OCI-LY3 (cell line): Measurements from ENCODE around the gene NUMA1.

ENCODE experiments used
- H2AFZ ChIP-seq: fragments of 200-600, 300-600 bp; shearing (Covaris generic); 2 replicates; pipeline ENCODE4 v1.6.0; 2014; ENCODE audit warnings: antibody characterized with exemption, low read depth, low read length
- H3K27ac ChIP-seq: fragments of 200-600, 300-600 bp; sonication (generic); 2 replicates; pipeline ENCODE4 v1.5.1; 2014; ENCODE audit warnings: mild to moderate bottlenecking, low read length, moderate library complexity, mixed read lengths
- H3K27me3 ChIP-seq: fragments of 200-600, 300-600 bp; sonication (generic); 2 replicates; pipeline ENCODE4 v1.6.1; 2014; ENCODE audit warnings: low read depth, low read length, mixed read lengths
- H3K36me3 ChIP-seq: fragments of 200-600, 300-600 bp; sonication (generic); replicated peaks from 2 replicates; pipeline ENCODE3; 2014; ENCODE audit warnings: low read depth, low read length, mixed read lengths
- H3K4me1 ChIP-seq: fragments of 300-600, 200-600 bp; sonication (generic); 2 replicates; pipeline ENCODE4 v1.6.1; 2014; ENCODE audit warnings: low read length, mixed read lengths
- H3K4me2 ChIP-seq: fragments of 200-600, 300-600 bp; sonication (generic); 2 replicates; pipeline ENCODE4 v1.6.1; 2014; ENCODE audit warnings: low read length, mixed read lengths
- H3K4me3 ChIP-seq: fragments of 300-600, 200-600 bp; sonication (generic); 2 replicates; pipeline ENCODE4 v1.5.1; 2014; ENCODE audit warnings: antibody characterized with exemption, mild to moderate bottlenecking, low read length, moderate library complexity
- H3K79me2 ChIP-seq: fragments of 300-600, 200-600 bp; shearing (Covaris generic); 2 replicates; pipeline ENCODE4 v1.6.1; 2014; ENCODE audit warnings: mild to moderate bottlenecking, low read length, mixed read lengths
- H3K9ac ChIP-seq: fragments of 300-600, 200-600 bp; shearing (Covaris generic); 2 replicates; pipeline ENCODE4 v1.6.0; 2014; ENCODE audit warnings: mild to moderate bottlenecking, low read length, moderate library complexity
- H3K9me3 ChIP-seq: fragments of 200-600, 300-600 bp; shearing (Covaris generic); 2 replicates; pipeline ENCODE4 v1.6.1; 2014; ENCODE audit warnings: low read length, mixed read lengths; ENCODE audit not compliant: insufficient read depth
- H4K20me1 ChIP-seq: fragments of 200-600, 300-600 bp; sonication (generic); 2 replicates; pipeline ENCODE4 v1.6.1; 2016; ENCODE audit warnings: low read length, mixed read lengths; ENCODE audit not compliant: insufficient read depth
- CTCF ChIP-seq: fragments of 200-600, 300-600 bp; sonication (generic); IDR thresholded peaks from 2 replicates; pipeline ENCODE4 v1.5.1; 2014; ENCODE audit warnings: antibody characterized with exemption, low read length, low read depth
- EZH2phosphoT487 ChIP-seq: fragments of 200-600 bp; shearing (Covaris generic); IDR thresholded peaks from 2 replicates; pipeline ENCODE4 v1.6.1; 2018; ENCODE audit warnings: antibody characterized with exemption, mixed run types, low read depth

The NUMA1 gene

GRCh38 chr11:72080326-72081183, at the start of gene NUMA1, which contains the start of gene LRRC51:
NUMA1 (minus strand) TSS chr11:72080542; CDS start chr11:72035943, 44,599 bp downstream.
LRRC51 (plus strand) TSS chr11:72080850; CDS start chr11:72089084, 8,234 bp downstream.
- Histone ChIP-seq H3K4me1 (peaks cover 30% of the 10 kb centered on the region), H3K27ac (peak within 1 kb of the TSS; percentile 69), H4K20me1 (no peaks in the 10 kb centered on the region), H3K4me3 (peak within 1 kb of the TSS; percentile 86), H3K36me3 (peaks cover 4% of the 10 kb centered on the region), H3K79me2 (peaks cover 45% of the 10 kb centered on the region), H3K9ac (peak within 1 kb of the TSS; percentile 76), H2AFZ (peak within 1 kb of the TSS; percentile 93), H3K4me2 (peak within 1 kb of the TSS; percentile 86), H3K27me3 (no peaks in the 10 kb centered on the region), H3K9me3 (no peaks in the 10 kb centered on the region)
- TF ChIP-seq EZH2phosphoT487 (no peak), CTCF (no peak)

- Histone ChIP-seq H4K20me1 (no peaks in the 10 kb centered on the region), H3K27me3 (0 out of 2 replicates have a peak, but pooled peaks cover 8% of the 10 kb centered on the region), H3K4me1 (no peaks in the 10 kb centered on the region), H3K9ac (no peak overlapping the region), H3K36me3 (no peaks in the 10 kb centered on the region), H3K79me2 (no peaks in the 10 kb centered on the region), H3K9me3 (no peaks in the 10 kb centered on the region), H3K27ac (no peak overlapping the region), H3K4me2 (no peak overlapping the region), H2AFZ (no peak overlapping the region), H3K4me3 (no peak overlapping the region)
- TF ChIP-seq CTCF (no peak), EZH2phosphoT487 (no peak)
Measured at GRCh38 chr11:72129381-72129780, 49.0 kb upstream of the NUMA1 start.

GRCh38 chr11:72127923-72128322, 47.6 kb upstream of the NUMA1 start:
- Histone ChIP-seq H3K36me3 (no peaks in the 10 kb centered on the region), H4K20me1 (no peaks in the 10 kb centered on the region), H3K79me2 (no peaks in the 10 kb centered on the region), H2AFZ (no peak overlapping the region), H3K9ac (no peak overlapping the region), H3K9me3 (no peaks in the 10 kb centered on the region), H3K4me1 (no peaks in the 10 kb centered on the region), H3K27ac (no peak overlapping the region), H3K27me3 (0 out of 2 replicates have a peak, but pooled peaks cover 6% of the 10 kb centered on the region), H3K4me2 (no peak overlapping the region), H3K4me3 (no peak overlapping the region)
- TF ChIP-seq EZH2phosphoT487 (no peak), CTCF (no peak)

- no peak overlapping the region for H2AFZ ChIP-seq
- no peaks in the 10 kb centered on the region for H3K27me3 ChIP-seq
- H3K4me2 ChIP-seq = no peak overlapping the region
- H3K9ac ChIP-seq = no peak overlapping the region
- H3K9me3 ChIP-seq = no peaks in the 10 kb centered on the region
- no peak overlapping the region for H3K4me3 ChIP-seq
- H3K27ac ChIP-seq = no peak overlapping the region
- H3K79me2 ChIP-seq = no peaks in the 10 kb centered on the region
- H4K20me1 ChIP-seq = no peaks in the 10 kb centered on the region
- no peaks in the 10 kb centered on the region for H3K4me1 ChIP-seq
- H3K36me3 ChIP-seq = no peaks in the 10 kb centered on the region
- TF ChIP-seq EZH2phosphoT487 (no peak), CTCF (no peak)
Measured at GRCh38 chr11:72125956-72126355, 45.6 kb upstream of the NUMA1 start.
